ENCODE measurements around the gene DNAAF9.
"Not testable (repeated sequence)": the region's sequence is repeated elsewhere in the genome, so short reads cannot be mapped to it uniquely, and the experiment has no call there.

DNAAF9 gene

GRCh38 chr20:3407040-3407770 is at the start of gene DNAAF9:
DNAAF9 (minus strand) TSS chr20:3407669; CDS start chr20:3407557, 112 bp downstream.
- no peak for DNase-seq (ENCODE audit: low read depth in 2 of 2)

- no peak for DNase-seq (ENCODE audit: low read depth in 2 of 2)
These were observed 49.2 kb upstream of the DNAAF9 start for GRCh38 chr20:3456648-3457047.

- DNase-seq (ENCODE audit: low read depth in 2 of 2) = no peak
These were observed 47.4 kb upstream of the DNAAF9 start for GRCh38 chr20:3454831-3455230.

GRCh38 chr20:3452690-3453089 is 45.2 kb upstream of the DNAAF9 start:
- DNase-seq (ENCODE audit: low read depth in 2 of 2) = no peak

GRCh38 chr20:3452136-3452535 is 44.7 kb upstream of the DNAAF9 start:
- no peak for DNase-seq (ENCODE audit: low read depth in 2 of 2)

- DNase-seq (ENCODE audit: low read depth in 2 of 2) = no peak
These were observed 41.9 kb upstream of the DNAAF9 start for GRCh38 chr20:3449319-3449718.

- DNase-seq (ENCODE audit: low read depth in 2 of 2) = no peak
These were observed 39.9 kb upstream of the DNAAF9 start for GRCh38 chr20:3447321-3447720.

GRCh38 chr20:3446779-3447178 is 39.3 kb upstream of the DNAAF9 start:
- no peak for DNase-seq (ENCODE audit: low read depth in 2 of 2)

- DNase-seq (ENCODE audit: low read depth in 2 of 2) = no peak
These were observed 29.6 kb upstream of the DNAAF9 start for GRCh38 chr20:3436864-3437574.

- DNase-seq (ENCODE audit: low read depth in 2 of 2) = no peak
These were observed 26.8 kb upstream of the DNAAF9 start for GRCh38 chr20:3434232-3434631.

- DNase-seq (ENCODE audit: low read depth in 2 of 2) = no peak
These were observed 26.3 kb upstream of the DNAAF9 start for GRCh38 chr20:3433744-3434143.

- no peak for DNase-seq (ENCODE audit: low read depth in 2 of 2)
These were observed 25.4 kb upstream of the DNAAF9 start for GRCh38 chr20:3432844-3433243.

GRCh38 chr20:3431109-3431508 is 23.6 kb upstream of the DNAAF9 start:
- no peak for DNase-seq (ENCODE audit: low read depth in 2 of 2)

GRCh38 chr20:3430376-3431069 is 23.1 kb upstream of the DNAAF9 start:
- no peak for DNase-seq (ENCODE audit: low read depth in 2 of 2)

GRCh38 chr20:3426766-3427165 is 19.3 kb upstream of the DNAAF9 start:
- not testable (repeated sequence) for DNase-seq (ENCODE audit: low read depth in 2 of 2)

- DNase-seq (ENCODE audit: low read depth in 2 of 2) = no peak
These were observed 15.7 kb upstream of the DNAAF9 start for GRCh38 chr20:3423126-3423525.

GRCh38 chr20:3421985-3422384 is 14.5 kb upstream of the DNAAF9 start:
- DNase-seq (ENCODE audit: low read depth in 2 of 2) = no peak

- no peak for DNase-seq (ENCODE audit: low read depth in 2 of 2)
These were observed 12.8 kb upstream of the DNAAF9 start for GRCh38 chr20:3420211-3420707.

GRCh38 chr20:3418161-3418560 is 10.7 kb upstream of the DNAAF9 start:
- DNase-seq (ENCODE audit: low read depth in 2 of 2) = not testable (repeated sequence)

GRCh38 chr20:3414122-3414521 is 6.7 kb upstream of the DNAAF9 start:
- DNase-seq (ENCODE audit: low read depth in 2 of 2) = no peak

GRCh38 chr20:3413393-3413889 is 6.0 kb upstream of the DNAAF9 start:
- no peak for DNase-seq (ENCODE audit: low read depth in 2 of 2)
